ENCODE results near the gene ATP2A3. TPM values are rescaled to one million over a fixed set of nuclear protein-coding genes. Genes with fewer than 3 reads are reported as not detected.

The ATP2A3 gene
- total RNA-seq, 1 experiment from 2014 or later, result 13.3 TPM

DNA sequence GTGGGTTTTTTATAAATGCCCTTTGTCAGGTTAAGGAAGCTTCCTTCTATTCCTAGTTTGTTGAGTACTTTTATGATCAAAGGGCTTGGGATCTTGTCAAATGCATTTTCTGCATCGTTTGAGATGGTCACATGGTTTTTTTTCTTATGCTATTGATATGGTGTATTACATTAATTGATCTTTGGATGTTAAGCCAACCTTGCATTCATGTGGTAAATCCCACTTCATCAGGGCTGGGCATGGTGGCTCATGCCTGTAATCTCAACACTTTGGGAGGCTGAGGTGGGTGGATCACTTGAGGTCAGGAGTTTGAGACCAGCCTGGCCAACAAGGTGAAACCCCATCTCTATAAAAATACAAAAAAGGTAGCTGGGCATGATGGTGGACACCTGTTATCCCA, 30.8 kb upstream of the ATP2A3 start:
- Histone ChIP-seq H3K14ac (ENCODE audit: insufficient read depth, low read length) (no peak overlapping the region), H4K8ac (replicated peaks; ENCODE audit: insufficient read length, low read depth, low read length) (no peak overlapping the region), H3K18ac (ENCODE audit: insufficient read length, low read depth, low read length) (no peak overlapping the region), H4K91ac (ENCODE audit: insufficient read length, low read depth, low read length) (no peak overlapping the region), H3K9ac (ENCODE audit: extremely low read depth, insufficient read length, low read length) (no peak overlapping the region), H3K4me2 (ENCODE audit: insufficient read depth, insufficient read length, low read length) (no peak overlapping the region), H2BK20ac (ENCODE audit: low read depth, low read length, poor library complexity, severe bottlenecking) (no peak overlapping the region), H3T11ph (ENCODE audit: low read length) (no peak overlapping the region), H4K5ac (ENCODE audit: insufficient read length, low read depth, low read length) (no peak overlapping the region), H3K9me3 (ENCODE audit: control insufficient read depth, low read depth, low read length) (no peaks in the 10 kb centered on the region), H3K4me1 (ENCODE audit: insufficient read depth, low read length) (no peaks in the 10 kb centered on the region), H3K27ac (ENCODE audit: insufficient read length, low read depth, low read length) (no peak overlapping the region), H3K23me2 (ENCODE audit: insufficient read length, low read depth, low read length, poor library complexity, severe bottlenecking) (no peaks in the 10 kb centered on the region), H2AK5ac (ENCODE audit: insufficient read length, low read length) (no peak overlapping the region), H2BK120ac (ENCODE audit: low read depth, low read length, poor library complexity, severe bottlenecking) (no peak overlapping the region), H3K56ac (ENCODE audit: insufficient read length, low read depth, low read length) (no peak overlapping the region), H3K27me3 (ENCODE audit: insufficient read depth, low read length) (no peaks in the 10 kb centered on the region), H4K20me1 (ENCODE audit: control insufficient read depth, insufficient read depth, insufficient read length) (no peaks in the 10 kb centered on the region), H3K4ac (ENCODE audit: low read depth, low read length) (no peak overlapping the region), H3K79me2 (ENCODE audit: insufficient read depth, low read length) (no peaks in the 10 kb centered on the region), H2BK5ac (ENCODE audit: insufficient read length, low read length) (no peak overlapping the region), H2AFZ (ENCODE audit: low read length) (no peak overlapping the region), H3K23ac (ENCODE audit: insufficient read length, low read depth, low read length) (no peak overlapping the region), H2BK12ac (ENCODE audit: insufficient read length, low read depth, low read length) (no peak overlapping the region), H3K79me1 (ENCODE audit: insufficient read depth, low read depth, low read length, poor library complexity, severe bottlenecking) (no peaks in the 10 kb centered on the region), H2BK15ac (ENCODE audit: low read depth, low read length) (no peak overlapping the region)
- Mint-ChIP-seq H3K4me1 (peaks cover 7 to 11% of the 10 kb centered on the region in 2 experiments; a peak in 3 of 4 replicates), H3K4me3 (no peak overlapping the region), H3K27ac (no peak overlapping the region), H3K36me3 (ENCODE audit: insufficient read depth in 1 of 3, low read depth in 3 of 3) (no peaks in the 10 kb centered on the region), H3K9me3 (peaks cover 3% of the 10 kb centered on the region in 2 experiments; a peak in 3 of 5 replicates), H3K27me3 (ENCODE audit: low read depth) (peaks cover 9% of the 10 kb centered on the region)
- WGBS (ENCODE audit: extremely low coverage, insufficient read length, low lambda C conversion rate), result no CpG with 5 or more reads among the region's 1 CpG
- no peak for DNase-seq
- TF ChIP-seq, protein P1, sequence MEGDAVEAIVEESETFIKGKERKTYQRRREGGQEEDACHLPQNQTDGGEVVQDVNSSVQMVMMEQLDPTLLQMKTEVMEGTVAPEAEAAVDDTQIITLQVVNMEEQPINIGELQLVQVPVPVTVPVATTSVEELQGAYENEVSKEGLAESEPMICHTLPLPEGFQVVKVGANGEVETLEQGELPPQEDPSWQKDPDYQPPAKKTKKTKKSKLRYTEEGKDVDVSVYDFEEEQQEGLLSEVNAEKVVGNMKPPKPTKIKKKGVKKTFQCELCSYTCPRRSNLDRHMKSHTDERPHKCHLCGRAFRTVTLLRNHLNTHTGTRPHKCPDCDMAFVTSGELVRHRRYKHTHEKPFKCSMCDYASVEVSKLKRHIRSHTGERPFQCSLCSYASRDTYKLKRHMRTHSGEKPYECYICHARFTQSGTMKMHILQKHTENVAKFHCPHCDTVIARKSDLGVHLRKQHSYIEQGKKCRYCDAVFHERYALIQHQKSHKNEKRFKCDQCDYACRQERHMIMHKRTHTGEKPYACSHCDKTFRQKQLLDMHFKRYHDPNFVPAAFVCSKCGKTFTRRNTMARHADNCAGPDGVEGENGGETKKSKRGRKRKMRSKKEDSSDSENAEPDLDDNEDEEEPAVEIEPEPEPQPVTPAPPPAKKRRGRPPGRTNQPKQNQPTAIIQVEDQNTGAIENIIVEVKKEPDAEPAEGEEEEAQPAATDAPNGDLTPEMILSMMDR (conservative IDR thresholded peaks at IDR 0.05), result no peak

Measured in H9 (cell line).